Activated gamma-delta T cell treated with Interleukin-2 at 50 U/mL for 16 hours (primary cell): ENCODE data around the gene PRSS21.

ENCODE experiments used
- DNase-seq: peaks from one replicate; pipeline ENCODE4 v3.0.0-alpha.2; 2020

Gene PRSS21

DNA sequence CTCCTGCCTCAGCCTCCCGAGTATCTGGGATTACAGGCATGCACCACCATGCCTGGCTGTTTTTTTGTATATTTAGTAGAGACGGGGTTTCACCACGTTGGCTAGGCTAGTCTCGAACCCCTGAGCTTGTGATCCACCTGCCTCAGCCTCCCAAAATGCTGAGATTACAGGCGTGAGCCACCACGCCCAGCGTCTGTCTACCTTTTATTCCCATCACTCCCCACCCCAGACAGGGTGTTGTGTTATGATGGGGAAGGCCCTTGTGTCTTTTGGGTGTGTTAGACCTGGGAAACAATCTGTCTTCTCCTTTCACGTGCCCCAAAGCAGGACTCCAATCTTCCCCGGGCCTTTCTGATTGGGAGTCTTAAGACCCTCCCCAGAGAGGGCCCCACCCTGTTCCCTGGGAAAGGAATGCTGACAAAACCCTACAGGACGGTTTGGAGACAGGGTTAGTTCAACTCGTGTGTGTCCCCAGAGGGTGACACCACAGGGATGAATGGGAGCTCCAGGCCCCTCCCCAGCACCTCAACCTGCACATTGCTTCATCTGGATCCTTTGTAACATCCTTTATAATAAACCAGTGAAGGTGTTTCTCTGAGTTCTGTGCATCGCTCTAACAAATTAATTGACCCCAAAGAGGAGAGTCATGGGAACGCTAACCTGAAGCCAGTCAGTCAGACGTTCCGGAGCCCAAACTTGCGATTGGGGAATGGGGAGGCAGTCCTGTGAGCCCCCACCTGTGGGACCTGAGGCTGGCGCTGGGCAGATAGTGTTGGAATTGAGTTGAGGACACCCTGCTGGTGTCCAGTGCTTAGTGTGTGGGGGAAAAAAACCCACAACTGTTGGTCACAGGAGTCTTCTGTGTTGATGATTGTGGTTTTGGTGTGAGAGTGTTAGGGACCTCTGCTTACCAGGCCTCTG is 36.8 kb upstream of the PRSS21 start:
- no peak for DNase-seq

- no peak for DNase-seq
Measured at GRCh38 chr16:2782583-2783351, 34.3 kb upstream of the PRSS21 start.

- no peak for DNase-seq
Measured at GRCh38 chr16:2783581-2784357, 33.3 kb upstream of the PRSS21 start.

DNA sequence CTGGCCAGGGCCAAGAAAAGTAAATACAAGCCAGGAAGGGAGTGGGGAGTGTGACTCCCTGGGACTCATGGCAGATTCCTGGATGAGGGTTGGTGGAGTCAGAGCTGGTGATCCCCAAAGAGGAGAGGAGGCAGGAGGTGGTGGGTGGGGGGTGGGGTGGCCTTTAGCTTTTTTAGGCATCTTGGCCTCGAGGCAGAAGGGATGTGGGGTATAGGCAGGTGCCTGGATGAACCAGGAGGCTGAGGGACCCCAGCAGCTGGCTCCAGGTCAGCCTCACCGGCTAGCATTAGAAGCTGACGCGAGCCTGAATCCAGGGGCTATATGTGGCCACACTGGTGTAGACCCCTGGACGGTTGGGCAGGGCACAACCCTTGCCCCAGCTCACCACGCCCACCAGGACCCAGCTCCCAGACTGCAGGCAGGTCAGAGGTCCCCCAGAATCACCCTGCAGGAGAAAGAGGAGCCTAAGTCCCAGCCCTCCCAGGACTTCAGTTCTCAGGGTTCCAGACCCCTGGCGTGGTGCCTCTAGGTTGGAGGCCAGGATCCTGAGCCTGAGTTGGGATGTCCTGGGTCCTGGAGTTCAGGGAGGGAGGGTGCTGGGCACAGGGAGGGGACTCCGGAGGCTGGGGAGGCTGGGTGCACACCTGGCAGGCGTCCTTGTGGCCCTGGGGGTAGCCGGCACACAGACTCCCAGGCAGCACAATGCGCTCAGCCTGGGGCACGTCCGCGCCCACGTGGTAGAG is 32.5 kb upstream of the PRSS21 start:
- no peak for DNase-seq

DNA sequence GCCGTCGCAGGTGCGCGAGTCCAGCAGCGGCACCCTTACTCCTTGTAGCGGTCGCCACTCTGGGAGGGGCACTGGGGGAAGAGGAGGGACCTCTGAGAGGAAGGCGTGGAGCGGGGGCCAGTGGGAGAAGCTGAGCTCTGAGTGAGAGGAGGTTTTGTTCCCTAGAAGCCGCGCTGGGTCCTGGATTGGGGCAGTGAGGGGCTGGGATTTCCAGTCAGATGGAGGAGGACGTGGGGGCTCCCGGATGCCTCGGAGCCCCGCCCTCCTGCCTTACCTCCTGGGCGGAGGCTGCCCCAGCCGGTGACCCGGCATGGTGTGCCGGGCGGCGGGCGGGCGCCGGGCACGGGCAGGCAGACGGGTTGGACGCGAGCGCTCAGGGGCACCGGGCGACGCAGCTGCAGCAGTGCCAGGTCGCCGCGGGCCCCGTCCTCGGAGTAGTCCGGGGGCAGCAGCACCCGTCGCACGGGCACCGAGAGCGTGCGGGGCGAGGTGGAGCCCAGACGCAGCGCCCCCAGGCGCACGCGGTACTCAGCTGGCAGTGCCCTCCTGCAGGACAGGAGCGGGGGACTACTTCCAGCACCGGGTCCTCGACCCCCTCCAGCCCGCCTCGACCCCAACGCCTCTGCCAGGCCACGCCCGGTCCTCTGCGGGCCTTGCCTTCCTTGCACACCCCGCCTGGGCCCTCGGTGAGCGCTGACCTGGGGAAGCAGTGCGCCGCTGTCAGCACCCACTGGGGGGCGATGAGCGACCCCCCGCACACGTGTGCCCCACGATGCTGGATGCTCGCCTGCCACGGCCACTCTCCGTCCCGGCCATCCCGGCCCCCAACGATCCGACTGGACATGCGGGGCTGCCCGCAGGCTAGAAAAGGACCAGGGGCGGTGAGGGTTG is 31.7 kb upstream of the PRSS21 start:
- peak; percentile 29 for DNase-seq

GRCh38 chr16:2786061-2786825 is 30.8 kb upstream of the PRSS21 start:
- DNase-seq, result no peak

DNA sequence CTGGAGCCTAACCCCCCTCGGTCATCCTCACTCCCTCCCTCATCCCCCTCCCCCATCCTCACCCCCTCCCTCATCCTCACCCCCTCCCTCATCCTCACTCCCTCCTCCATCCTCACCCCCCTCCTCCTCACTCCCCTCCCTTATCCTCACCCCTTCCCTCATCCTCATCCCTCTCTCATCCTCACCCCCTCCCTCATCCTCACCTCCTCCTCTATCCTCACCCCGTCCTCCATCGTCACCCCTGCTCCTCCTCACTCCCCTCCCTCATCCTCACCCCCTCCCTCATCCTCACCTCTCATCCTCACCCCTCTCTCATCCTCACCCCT is 30.2 kb upstream of the PRSS21 start:
- no peak for DNase-seq

DNA sequence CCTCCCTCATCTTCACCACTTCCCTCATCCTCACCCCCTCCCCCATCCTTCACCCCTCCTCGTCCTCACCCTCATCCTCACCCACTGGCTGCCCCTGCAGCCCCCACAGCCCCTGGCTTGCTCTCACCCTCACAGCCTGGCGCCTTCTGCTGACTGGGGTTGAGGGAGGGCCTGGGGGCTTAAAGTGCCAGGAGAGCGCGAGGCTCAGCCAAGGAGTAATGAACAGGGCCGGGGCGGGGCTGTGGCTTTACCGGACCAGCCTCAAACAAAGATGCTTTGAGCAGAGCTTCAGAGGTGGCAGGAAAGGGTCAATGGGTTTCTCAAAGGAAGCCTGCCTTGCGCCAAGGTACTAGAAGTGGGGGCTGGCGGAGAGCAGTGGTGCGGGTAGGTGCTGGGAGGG is 29.6 kb upstream of the PRSS21 start, which contains the start of gene PRSS33:
Gene PRSS33, minus strand, starts transcription at position 155 of the 400 bp plus-strand sequence. CDS start 1,013 bp downstream, outside the sequence.
- DNase-seq, result no peak

DNA sequence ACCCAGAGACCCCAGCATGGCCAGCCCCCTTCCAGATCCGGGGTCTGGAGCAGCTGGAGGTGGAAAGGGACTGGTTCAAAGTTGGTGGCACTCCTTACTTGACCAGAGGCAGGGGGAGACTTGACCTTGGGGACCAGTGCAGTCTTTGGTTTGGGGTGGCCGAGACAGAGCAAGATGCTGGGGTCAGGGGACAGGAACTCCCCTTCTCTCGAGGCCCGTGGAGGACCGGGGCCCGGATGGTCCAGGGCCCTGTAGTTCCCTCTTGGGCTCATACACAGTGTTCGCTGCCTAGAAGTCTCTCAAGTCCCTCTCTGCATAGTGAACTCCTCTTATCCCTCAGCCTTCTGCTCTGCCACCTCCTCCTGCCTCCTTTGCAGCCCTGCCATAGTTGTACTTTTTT is 29.1 kb upstream of the PRSS21 start:
- no peak for DNase-seq

GRCh38 chr16:2790631-2791030 is 26.4 kb upstream of the PRSS21 start:
- no peak for DNase-seq

GRCh38 chr16:2791174-2791573 is 25.9 kb upstream of the PRSS21 start:
- DNase-seq, result no peak

- no peak for DNase-seq
Measured at GRCh38 chr16:2792940-2793339, 24.1 kb upstream of the PRSS21 start.

GRCh38 chr16:2795395-2796143 is 21.5 kb upstream of the PRSS21 start:
- DNase-seq, result no peak

GRCh38 chr16:2798723-2799204 is 18.3 kb upstream of the PRSS21 start:
- DNase-seq, result no peak

DNA sequence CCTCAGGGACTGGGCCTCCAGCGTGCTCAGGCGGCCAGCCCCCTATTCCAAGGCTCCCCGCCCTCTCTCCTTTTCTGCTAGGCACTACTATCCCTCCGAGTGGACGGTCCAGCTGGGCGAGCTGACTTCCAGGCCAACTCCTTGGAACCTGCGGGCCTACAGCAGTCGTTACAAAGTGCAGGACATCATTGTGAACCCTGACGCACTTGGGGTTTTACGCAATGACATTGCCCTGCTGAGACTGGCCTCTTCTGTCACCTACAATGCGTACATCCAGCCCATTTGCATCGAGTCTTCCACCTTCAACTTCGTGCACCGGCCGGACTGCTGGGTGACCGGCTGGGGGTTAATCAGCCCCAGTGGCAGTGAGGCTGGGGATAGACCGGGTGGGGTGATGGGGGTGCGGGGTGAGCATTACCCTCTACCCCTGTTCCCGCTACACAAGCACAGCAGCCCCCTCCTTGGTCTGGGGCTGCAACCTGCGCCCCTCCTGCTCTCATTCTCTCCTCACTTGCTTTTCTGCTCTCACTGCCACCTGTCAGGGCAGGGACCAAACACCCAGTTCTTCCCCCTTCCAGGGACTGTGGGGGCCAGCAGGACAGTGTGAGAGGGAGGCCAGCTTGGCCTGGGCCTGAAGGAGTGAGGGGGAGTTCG is 17.7 kb upstream of the PRSS21 start:
- DNase-seq, result no peak

DNA sequence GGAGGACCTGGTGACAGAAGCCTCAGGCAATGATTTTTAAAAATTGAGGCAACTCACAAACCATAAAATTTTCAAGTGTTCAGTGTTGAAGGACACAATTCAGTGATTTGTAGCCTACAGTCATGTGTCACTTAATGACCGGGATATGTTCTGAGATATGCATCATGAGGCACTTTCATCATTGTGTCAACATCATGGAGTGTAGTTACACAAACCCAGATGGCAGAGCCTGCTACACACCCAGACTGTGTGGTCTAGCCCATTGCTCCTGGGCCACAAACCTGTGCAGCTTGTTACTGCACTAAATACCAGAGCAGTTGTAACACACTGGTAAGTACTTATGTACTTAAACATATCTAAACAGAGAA is 17.2 kb upstream of the PRSS21 start:
- no peak for DNase-seq

- no peak for DNase-seq
Measured at GRCh38 chr16:2803545-2804195, 13.4 kb upstream of the PRSS21 start.

DNA sequence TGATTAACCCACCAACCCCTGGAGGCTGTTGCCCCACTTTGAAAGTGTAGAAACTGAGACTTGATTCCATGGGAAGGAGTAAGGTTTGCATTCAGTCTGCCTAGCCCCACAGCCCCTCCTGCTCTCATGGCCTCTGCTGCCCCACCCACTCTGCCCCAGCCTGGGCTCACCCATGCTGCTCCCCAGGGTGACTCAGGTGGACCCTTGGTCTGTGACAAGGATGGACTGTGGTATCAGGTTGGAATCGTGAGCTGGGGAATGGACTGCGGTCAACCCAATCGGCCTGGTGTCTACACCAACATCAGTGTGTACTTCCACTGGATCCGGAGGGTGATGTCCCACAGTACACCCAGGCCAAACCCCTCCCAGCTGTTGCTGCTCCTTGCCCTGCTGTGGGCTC is 12.3 kb upstream of the PRSS21 start:
- DNase-seq, result no peak

GRCh38 chr16:2806286-2806685 is 10.8 kb upstream of the PRSS21 start:
- DNase-seq, result no peak
